ENCODE results near the gene MYLK3.

DNA sequence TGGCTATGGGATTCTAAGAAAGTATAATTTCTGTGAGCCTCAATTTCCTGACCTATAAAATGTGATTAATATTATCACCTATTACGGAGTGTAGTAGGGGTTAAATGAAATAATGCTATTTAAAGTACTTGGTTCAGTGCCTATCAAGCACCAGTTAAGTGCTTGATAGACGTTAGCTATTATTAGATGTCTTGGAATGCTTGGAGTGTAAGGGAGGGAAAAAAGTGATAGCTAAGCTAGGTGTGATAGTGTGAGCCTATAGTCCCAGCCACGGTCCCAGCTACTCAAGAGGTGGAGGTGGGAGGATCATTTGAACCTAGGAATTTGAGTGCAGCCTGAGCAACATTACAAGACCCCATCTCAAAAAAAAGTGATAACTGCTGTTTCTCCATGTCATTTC, 51.2 kb downstream of the MYLK3 start:
- TF ChIP-seq CTCF (IDR thresholded peaks at IDR 0.05) (no peak), POLR2A (IDR thresholded peaks at IDR 0.05) (no peak)
